H1 (cell line): Measurements from ENCODE around the gene SLC35D2. TPM values are rescaled to one million over a fixed set of nuclear protein-coding genes. Genes with fewer than 3 reads are reported as not detected.

Experiments
- RAD21 ChIP-seq, 2 experiments: IDR thresholded peaks in 1 of 2; conservative IDR thresholded peaks in 1 of 2; 2 replicates each; pipeline ENCODE4 v1.6.1; 2011; ENCODE audit warnings: low read depth in 2 of 2, low read length in 2 of 2, improper control_type of control experiment in 1 of 2, inconsistent platforms in 1 of 2, mild to moderate bottlenecking in 1 of 2, moderate library complexity in 1 of 2
- polyA plus RNA-seq, 7 experiments: library from polyadenylated mRNA; depleted of rRNA in 3 of 7; stranded (reverse) in 5 of 7; unstranded in 2 of 7; fragments of >200 nt in 5 of 7; fragments of 200-250 nt in 2 of 7; gene quantifications; 1 replicate in 5 of 7; 2 replicates in 1 of 7; 4 replicates in 1 of 7; pipeline versions ENCODE4 v1.2.1 to v1.2.3, GENCODE V29; 2011 to 2013; ENCODE audit warnings: missing spikeins in 2 of 7, mixed read lengths in 2 of 7
- total RNA-seq: library from RNA; stranded (reverse); fragmentation: NEBNext Ultra II Directional; extraction: Animal tissue kit (Norgen Biotek cat#: 25700); gene quantifications from 2 replicates; pipeline ENCODE4 v1.2.1, GENCODE V29; 2021
- TF ChIP-seq, protein P1 (sequence below), 3 experiments: IDR thresholded peaks; 1 replicate in 2 of 3; 2 replicates in 1 of 3; pipeline versions ENCODE4 v1.5.1 to v1.6.1; 2011; ENCODE audit warnings: low read length in 3 of 3, mild to moderate bottlenecking in 3 of 3, inconsistent platforms in 2 of 3, low read depth in 1 of 3, moderate library complexity in 1 of 3; ENCODE audit not compliant: insufficient read depth in 1 of 3; ENCODE audit errors: control extremely low read depth in 1 of 3
- TF ChIP-seq, protein P2 (sequence below): IDR thresholded peaks from 2 replicates; pipeline ENCODE4 v1.6.1; 2012; ENCODE audit warnings: inconsistent platforms

The SLC35D2 gene
- total and polyA plus RNA-seq, 2 of the 8 experiments (the other 6 are each of a cell fraction or from before 2014, with no cell fraction given) = 9.6 to 11.5 TPM

- TF ChIP-seq RAD21 (IDR thresholded peaks at IDR 0.05 in 1 of 2, conservative IDR thresholded peaks at IDR 0.05 in 1 of 2; ENCODE audit: low read depth in 2 of 2, low read length in 2 of 2) = no peak
- TF ChIP-seq, protein P1, sequence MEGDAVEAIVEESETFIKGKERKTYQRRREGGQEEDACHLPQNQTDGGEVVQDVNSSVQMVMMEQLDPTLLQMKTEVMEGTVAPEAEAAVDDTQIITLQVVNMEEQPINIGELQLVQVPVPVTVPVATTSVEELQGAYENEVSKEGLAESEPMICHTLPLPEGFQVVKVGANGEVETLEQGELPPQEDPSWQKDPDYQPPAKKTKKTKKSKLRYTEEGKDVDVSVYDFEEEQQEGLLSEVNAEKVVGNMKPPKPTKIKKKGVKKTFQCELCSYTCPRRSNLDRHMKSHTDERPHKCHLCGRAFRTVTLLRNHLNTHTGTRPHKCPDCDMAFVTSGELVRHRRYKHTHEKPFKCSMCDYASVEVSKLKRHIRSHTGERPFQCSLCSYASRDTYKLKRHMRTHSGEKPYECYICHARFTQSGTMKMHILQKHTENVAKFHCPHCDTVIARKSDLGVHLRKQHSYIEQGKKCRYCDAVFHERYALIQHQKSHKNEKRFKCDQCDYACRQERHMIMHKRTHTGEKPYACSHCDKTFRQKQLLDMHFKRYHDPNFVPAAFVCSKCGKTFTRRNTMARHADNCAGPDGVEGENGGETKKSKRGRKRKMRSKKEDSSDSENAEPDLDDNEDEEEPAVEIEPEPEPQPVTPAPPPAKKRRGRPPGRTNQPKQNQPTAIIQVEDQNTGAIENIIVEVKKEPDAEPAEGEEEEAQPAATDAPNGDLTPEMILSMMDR (IDR thresholded peaks at IDR 0.05; ENCODE audit: control extremely low read depth in 1 of 3, insufficient read depth in 1 of 3, low read depth in 1 of 3, low read length in 3 of 3) = no peak
- TF ChIP-seq, protein P2, sequence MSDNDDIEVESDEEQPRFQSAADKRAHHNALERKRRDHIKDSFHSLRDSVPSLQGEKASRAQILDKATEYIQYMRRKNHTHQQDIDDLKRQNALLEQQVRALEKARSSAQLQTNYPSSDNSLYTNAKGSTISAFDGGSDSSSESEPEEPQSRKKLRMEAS = peak; percentile 30
- TF ChIP-seq, all 59 proteins: peak for 5
These were observed 38.9 kb downstream of the SLC35D2 start (continued) for GRCh38 chr9:96344458-96345180.
